SJCRH30 (cell line): ENCODE data around the gene ERN2. TPM values are rescaled to one million over a fixed set of nuclear protein-coding genes. Genes with fewer than 3 reads are reported as not detected.

Source experiments
- DNase-seq, 2 experiments: peaks; one replicate each; pipeline ENCODE4 v3.0.0-alpha.2; 2015 to 2020
- H3K27ac ChIP-seq: fragments of 250-450 bp; sonication (Bioruptor Pico); 2 replicates; pipeline ENCODE4 v1.5.1; 2020; ENCODE audit warnings: mild to moderate bottlenecking, moderate library complexity
- H3K27me3 ChIP-seq: fragments of 250-450 bp; sonication (Bioruptor Pico); 2 replicates; pipeline ENCODE4 v1.5.1; 2020; ENCODE audit warnings: mild to moderate bottlenecking, moderate library complexity
- H3K36me3 ChIP-seq: fragments of 250-450 bp; sonication (Bioruptor Pico); 2 replicates; pipeline ENCODE4 v1.5.1; 2020; ENCODE audit warnings: mild to moderate bottlenecking, moderate library complexity
- H3K4me1 ChIP-seq: fragments of 250-450 bp; sonication (Bioruptor Pico); 2 replicates; pipeline ENCODE4 v1.5.1; 2020; ENCODE audit warnings: mild to moderate bottlenecking, moderate library complexity
- H3K4me3 ChIP-seq: fragments of 250-450 bp; sonication (Bioruptor Pico); 2 replicates; pipeline ENCODE4 v1.5.1; 2020; ENCODE audit warnings: mild to moderate bottlenecking, moderate library complexity
- H3K9me3 ChIP-seq: fragments of 250-450 bp; sonication (Bioruptor Pico); replicated peaks from 2 replicates; pipeline ENCODE4 v1.5.1; 2020; ENCODE audit warnings: mild to moderate bottlenecking, moderate library complexity
- total RNA-seq: library from RNA; depleted of rRNA; stranded (reverse); fragments of >200 nt; shearing (Covaris generic); gene quantifications from 2 replicates; pipeline ENCODE4 v1.2.3, GENCODE V29; 2014

ERN2 gene
- total RNA-seq, 1 experiment from 2014 or later: not detected

DNA sequence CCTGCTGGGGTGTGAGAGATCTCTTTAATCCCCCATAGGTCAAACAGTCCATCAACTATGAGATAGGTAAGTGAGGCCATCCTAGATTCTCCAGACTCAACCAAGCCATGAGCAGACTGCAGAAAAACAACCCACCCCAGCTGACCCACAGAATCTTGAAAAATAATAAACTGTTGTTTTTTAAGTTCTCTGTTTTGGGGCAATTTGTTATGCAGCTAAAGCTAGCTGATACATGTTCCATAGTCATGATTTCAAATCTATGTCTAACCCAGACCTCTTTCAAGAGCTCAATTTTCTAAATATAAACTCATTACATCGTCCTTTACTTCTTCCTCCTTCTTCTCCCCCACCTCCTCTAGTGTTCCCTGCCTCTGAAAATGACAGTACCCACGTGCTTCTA is 10.1 kb downstream of the ERN2 start:
- H3K36me3 ChIP-seq: no peaks in the 10 kb centered on the region
- DNase-seq: no peak
- H3K27ac ChIP-seq: no peak overlapping the region
- no peaks in the 10 kb centered on the region for H3K27me3 ChIP-seq
- H3K4me3 ChIP-seq: no peak overlapping the region
- H3K4me1 ChIP-seq: no peaks in the 10 kb centered on the region
- no peaks in the 10 kb centered on the region for H3K9me3 ChIP-seq

DNA sequence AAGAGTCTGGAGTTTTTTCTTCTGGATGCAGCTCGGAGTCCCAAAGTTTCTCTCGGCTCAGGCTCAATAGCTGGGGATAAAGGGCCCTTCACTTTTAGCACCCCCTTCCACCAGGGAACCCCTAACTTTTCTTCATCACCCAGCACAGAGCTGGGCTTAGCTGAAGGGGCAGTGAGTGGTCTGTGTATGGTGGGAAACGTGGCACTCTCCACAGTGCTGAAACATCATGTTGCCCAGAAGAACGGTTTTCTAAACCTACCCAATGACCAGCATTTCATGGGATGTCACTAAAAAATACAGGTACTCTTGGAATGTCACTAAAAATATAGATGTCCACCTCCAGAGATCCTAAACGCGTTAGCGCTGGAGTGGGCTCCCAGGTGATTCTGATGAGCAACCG is 12.0 kb downstream of the ERN2 start:
- Histone ChIP-seq H3K27ac (no peak overlapping the region), H3K9me3 (no peaks in the 10 kb centered on the region), H3K4me1 (no peaks in the 10 kb centered on the region), H3K27me3 (no peaks in the 10 kb centered on the region), H3K36me3 (no peaks in the 10 kb centered on the region), H3K4me3 (no peak overlapping the region)
- DNase-seq: no peak

DNA sequence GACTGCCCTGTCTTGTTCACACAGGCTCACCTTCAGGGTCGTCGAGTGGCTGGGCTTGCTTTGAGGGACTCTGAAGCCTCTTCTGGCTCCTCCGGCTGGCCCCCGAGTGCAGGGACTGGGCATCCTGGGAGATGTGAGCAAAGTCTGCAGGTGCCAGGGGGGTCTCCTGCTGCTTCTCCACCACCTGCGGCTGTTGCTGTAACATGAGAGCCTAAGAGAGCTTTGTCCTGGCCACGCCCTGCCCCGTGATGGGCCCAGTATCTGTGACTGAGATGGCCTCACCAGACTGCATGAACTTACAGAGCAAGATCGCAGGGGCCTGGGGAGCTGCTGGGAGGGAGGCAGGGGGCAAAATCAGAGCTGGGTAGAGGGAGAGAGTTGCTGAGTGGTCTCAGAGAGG is 12.5 kb downstream of the ERN2 start:
- Histone ChIP-seq H3K9me3 (no peaks in the 10 kb centered on the region), H3K4me3 (no peak overlapping the region), H3K36me3 (no peaks in the 10 kb centered on the region), H3K4me1 (no peaks in the 10 kb centered on the region), H3K27me3 (no peaks in the 10 kb centered on the region), H3K27ac (no peak overlapping the region)
- DNase-seq: no peak

DNA sequence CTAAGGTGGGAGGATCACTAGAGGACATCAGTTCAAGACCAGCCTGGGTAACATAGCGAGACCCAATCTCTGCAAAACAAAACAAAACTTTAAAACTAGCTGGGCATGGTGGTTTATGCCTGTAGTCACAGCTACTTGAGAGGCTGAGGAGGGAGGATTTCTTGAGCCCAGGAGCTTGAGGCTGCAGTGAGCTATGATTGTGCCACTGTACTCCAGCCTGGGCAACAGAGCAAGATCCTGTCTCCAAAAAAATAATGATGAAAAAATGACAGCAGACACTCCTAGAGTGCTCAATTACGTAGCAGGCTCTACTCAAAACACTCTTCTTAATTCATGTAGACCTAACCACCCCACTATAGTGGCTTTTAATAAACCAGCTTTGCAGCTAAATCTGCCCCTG is 12.9 kb downstream of the ERN2 start:
- Histone ChIP-seq H3K4me1 (no peaks in the 10 kb centered on the region), H3K9me3 (no peaks in the 10 kb centered on the region), H3K27me3 (no peaks in the 10 kb centered on the region), H3K4me3 (no peak overlapping the region), H3K36me3 (no peaks in the 10 kb centered on the region), H3K27ac (no peak overlapping the region)
- DNase-seq: no peak

DNA sequence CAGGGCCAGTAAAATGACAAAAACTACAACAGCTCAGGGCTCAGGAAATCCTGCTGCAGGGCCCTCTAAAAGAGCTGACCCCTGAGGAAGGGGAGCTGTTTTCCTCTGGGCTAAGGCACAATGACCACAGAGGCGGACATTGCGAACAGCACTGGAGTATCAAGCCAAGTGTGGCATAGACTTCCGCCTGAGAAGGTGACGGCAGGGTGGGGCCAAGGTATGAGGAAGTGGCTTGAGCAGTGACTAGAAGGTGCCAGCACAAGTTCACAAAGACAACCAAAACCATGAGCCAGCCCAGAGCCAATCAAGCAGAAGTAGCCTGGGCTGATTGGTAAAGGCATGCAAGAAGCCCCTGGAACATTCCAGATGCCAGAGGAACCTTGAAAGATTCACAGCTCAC is 13.9 kb downstream of the ERN2 start:
- Histone ChIP-seq H3K4me3 (no peak overlapping the region), H3K9me3 (no peaks in the 10 kb centered on the region), H3K36me3 (no peaks in the 10 kb centered on the region), H3K4me1 (no peaks in the 10 kb centered on the region), H3K27me3 (no peaks in the 10 kb centered on the region), H3K27ac (no peak overlapping the region)
- no peak for DNase-seq

DNA sequence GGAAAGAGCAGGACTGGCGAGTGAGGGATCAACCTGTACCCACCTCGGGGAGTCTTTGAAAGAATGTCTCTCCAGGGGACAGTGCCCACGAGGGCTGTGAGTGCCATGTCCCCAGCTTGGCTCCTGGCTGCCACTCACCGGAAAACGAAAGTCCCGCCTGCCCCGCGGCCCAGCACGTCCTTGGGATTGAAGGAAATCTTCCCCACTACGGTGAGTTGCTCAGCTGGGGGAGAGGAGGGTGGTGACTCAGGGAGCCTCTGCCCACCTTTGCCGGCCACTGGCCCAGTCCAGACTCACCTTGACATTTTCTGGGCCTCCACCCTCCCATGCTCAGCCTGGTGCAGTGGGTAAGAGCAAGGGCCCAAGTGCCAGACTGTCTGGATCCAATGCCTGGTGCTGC is 17.3 kb downstream of the ERN2 start:
- Histone ChIP-seq H3K4me1 (no peaks in the 10 kb centered on the region), H3K9me3 (no peaks in the 10 kb centered on the region), H3K27ac (no peak overlapping the region), H3K36me3 (no peaks in the 10 kb centered on the region; the same call in 1 of the 2 replicates), H3K27me3 (no peaks in the 10 kb centered on the region), H3K4me3 (no peak overlapping the region)
- DNase-seq: no peak

DNA sequence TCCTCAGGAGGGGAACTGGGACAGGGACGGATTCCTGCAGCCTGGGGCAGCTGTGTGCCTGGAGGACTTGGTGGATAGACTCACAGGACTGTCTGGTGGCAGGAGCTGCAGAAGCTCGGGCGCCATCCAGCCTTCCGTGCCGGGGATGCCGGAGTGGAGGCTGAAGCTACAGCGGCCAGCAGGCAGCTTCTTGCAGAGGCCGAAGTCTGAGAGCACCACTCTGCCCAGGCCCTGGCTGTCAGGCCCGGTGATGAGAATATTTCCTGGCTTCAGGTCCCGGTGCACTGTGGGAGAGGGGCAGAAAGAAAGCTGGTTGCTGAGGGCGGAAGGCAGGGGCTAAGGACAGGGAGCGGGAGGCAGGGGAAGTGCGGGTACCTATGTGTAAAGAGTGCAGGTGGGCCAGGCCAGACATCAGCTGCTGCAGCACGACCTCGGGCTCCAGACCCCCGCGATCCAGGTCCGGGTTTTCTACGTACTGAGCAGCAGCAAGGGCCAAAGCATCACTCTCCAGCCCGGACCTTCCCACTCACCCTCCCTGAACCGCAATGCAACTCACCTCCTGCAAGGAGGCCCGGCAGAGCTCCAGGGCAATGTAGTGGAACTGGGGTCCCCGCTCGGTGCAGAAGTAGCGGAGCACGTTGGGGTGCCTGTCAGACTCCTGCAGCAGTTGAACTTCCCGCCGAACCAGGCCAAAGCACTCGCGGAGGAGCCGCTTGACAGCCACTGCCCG is 18.2 kb downstream of the ERN2 start:
- Histone ChIP-seq H3K4me3 (no peak overlapping the region), H3K27me3 (no peaks in the 10 kb centered on the region), H3K27ac (no peak overlapping the region), H3K36me3 (peaks cover 8% of the 10 kb centered on the region), H3K4me1 (no peaks in the 10 kb centered on the region), H3K9me3 (no peaks in the 10 kb centered on the region)
- no peak for DNase-seq

DNA sequence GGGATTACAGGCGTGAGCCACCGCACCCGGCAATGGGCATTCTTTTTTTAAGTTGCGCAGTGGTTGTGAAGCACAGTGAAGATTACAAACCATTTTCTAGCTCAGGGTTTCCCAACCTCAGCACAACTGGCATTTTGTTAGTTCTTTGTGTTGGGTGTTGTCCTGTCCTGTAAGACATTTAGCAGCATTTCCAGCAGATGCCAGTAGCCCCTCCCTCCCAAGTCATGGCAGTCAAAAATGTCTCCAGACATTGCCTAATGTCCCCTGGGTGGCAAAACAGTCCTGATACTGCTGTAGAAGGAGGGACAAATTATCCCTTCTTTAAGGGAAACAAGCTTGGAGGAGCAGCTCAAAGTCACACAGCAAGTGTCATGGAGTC is 18.8 kb downstream of the ERN2 start:
- Histone ChIP-seq H3K9me3 (no peaks in the 10 kb centered on the region), H3K36me3 (peaks cover 13% of the 10 kb centered on the region), H3K4me3 (no peak overlapping the region), H3K4me1 (no peaks in the 10 kb centered on the region), H3K27ac (no peak overlapping the region), H3K27me3 (no peaks in the 10 kb centered on the region)
- no peak for DNase-seq

DNA sequence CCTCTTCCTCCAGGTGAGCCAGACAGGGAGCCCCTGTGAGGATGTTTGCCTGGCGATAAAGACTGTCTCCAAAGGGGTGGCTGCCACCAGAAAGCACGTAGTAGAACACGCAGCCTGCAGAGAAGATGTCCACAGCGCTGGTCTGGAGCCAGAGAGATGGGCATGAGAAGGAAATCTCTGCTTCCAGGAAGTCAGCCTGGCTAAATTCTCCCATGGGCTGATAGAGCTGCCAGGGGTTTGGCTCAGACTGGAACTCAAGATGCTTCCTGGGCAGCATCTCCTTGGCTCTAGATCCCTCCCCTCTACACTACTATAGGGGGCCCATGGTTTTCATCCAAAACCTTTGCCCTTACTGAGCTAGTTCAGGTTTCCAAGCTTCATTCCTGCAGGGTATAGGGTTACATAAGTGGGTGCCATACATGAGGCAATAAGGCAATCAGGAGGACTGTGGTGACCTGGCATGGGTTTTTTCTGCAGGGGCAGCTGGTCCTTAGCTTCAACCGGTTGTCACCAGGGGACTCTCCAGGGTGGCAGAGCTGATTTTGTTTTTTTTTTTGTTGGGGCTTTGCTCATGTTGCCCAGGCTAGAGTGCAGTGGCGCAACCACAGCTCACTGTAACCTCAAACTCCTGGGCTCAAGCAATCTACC is 20.7 kb downstream of the ERN2 start:
- DNase-seq: no peak
- no peak overlapping the region for H3K27ac ChIP-seq

DNA sequence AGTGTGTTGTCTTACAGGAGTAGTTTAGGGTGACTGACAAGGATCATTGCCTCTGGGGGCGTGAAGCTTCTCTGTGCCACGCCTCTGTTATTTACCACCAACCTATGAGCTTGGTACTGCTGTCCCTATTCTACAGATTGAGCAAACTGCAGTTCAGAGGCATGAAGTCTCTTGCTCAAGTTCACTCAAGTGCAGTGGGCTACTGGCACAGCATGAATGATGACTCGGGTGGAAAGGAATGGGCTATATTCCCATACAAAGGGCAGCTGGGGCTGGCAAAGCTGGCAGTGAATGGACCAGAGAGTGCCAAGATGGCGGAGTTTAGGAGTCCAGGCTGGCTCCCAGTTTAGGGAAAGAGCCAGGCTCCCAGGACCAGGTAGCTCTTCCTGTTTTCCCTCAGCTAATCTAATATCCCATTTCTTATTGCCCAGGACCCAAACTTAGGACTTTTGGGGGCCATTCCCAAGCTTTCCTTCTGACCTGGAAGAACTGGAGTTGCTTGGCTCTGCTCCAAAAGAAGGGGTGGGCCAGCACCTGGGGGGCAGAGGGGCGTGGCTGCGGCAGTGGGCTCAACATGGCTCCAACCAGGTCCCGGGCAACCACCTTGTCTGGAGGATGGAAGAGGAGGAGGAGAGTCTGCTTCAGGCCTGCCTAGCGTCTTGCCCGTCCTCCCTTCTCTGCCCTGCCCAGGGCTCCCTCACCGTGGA is 21.4 kb downstream of the ERN2 start:
- no peaks in the 10 kb centered on the region for H3K27me3 ChIP-seq
- peaks cover 35% of the 10 kb centered on the region for H3K36me3 ChIP-seq
- no peaks in the 10 kb centered on the region for H3K9me3 ChIP-seq
- no peak overlapping the region for H3K4me3 ChIP-seq
- no peak overlapping the region for H3K27ac ChIP-seq
- no peak for DNase-seq
- H3K4me1 ChIP-seq: no peaks in the 10 kb centered on the region

More for the DNA sequence above, 20.7 kb downstream of the ERN2 start:
- no peak overlapping the region for H3K4me3 ChIP-seq
- no peaks in the 10 kb centered on the region for H3K4me1 ChIP-seq
- no peaks in the 10 kb centered on the region for H3K27me3 ChIP-seq
- no peaks in the 10 kb centered on the region for H3K9me3 ChIP-seq
- peaks cover 28% of the 10 kb centered on the region for H3K36me3 ChIP-seq

DNA sequence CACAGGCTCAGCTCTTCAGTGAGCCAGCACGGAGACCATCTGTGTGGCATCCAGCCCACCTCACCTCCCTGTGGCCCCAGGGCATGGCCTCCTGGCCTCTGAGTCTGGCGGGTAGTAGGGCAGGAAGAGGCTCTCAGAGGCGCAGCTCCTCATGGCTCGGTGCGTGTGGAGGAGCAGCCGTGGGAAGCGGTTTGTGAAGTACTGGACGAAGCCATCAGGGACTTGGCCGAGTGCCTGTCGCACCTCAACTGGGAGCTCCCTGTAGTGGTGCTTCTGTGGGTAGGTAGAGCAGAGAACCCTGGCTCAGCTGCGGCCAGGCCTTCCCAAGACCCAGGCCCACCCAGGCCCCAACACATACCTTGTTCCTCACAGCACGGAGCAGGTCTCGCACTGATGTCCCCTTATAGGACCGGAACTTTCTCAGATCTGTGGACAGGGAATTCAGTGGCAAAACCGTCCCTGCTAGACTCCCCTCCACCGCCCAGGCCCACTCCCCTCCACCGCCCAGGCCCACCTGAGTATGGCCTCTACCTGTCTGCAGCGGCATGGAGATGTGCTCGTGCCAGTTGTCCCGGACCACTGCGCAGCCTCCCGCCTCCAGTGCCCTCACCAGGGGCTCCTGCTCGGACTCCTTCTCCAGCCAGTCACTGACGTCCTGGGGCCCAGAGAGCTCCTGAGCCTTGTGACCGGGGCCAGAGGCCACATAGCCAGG is 22.1 kb downstream of the ERN2 start:
- no peak overlapping the region for H3K27ac ChIP-seq
- no peaks in the 10 kb centered on the region for H3K9me3 ChIP-seq
- no peak for DNase-seq
- H3K4me1 ChIP-seq: no peaks in the 10 kb centered on the region
- no peaks in the 10 kb centered on the region for H3K27me3 ChIP-seq
- peaks cover 42% of the 10 kb centered on the region for H3K36me3 ChIP-seq
- no peak overlapping the region for H3K4me3 ChIP-seq

DNA sequence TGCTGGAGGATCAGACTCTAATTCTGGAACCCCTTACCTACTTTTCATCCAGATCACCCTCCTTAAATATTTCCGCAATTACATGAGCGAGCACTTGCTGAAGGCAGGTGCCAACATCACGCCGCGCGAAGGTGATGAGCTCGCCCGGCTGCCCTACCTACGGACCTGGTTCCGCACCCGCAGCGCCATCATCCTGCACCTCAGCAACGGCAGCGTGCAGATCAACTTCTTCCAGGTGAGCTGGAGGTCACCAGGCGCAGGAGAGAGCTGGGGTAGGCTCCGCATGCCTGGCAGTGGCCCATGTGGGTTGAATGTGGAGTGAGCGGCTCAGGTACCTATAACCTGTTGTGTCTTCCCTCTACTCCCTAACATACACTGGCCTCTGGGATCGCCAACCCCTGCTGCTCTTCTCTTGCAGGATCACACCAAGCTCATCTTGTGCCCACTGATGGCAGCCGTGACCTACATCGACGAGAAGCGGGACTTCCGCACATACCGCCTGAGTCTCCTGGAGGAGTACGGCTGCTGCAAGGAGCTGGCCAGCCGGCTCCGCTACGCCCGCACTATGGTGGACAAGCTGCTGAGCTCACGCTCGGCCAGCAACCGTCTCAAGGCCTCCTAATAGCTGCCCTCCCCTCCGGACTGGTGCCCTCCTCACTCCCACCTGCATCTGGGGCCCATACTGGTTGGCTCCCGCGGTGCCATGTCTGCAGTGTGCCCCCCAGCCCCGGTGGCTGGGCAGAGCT is 23.4 kb downstream of the ERN2 start:
- Histone ChIP-seq H3K4me3 (no peak overlapping the region), H3K36me3 (peaks cover 52% of the 10 kb centered on the region), H3K27ac (no peak overlapping the region), H3K4me1 (no peaks in the 10 kb centered on the region), H3K9me3 (no peaks in the 10 kb centered on the region), H3K27me3 (no peaks in the 10 kb centered on the region)
- DNase-seq: no peak

DNA sequence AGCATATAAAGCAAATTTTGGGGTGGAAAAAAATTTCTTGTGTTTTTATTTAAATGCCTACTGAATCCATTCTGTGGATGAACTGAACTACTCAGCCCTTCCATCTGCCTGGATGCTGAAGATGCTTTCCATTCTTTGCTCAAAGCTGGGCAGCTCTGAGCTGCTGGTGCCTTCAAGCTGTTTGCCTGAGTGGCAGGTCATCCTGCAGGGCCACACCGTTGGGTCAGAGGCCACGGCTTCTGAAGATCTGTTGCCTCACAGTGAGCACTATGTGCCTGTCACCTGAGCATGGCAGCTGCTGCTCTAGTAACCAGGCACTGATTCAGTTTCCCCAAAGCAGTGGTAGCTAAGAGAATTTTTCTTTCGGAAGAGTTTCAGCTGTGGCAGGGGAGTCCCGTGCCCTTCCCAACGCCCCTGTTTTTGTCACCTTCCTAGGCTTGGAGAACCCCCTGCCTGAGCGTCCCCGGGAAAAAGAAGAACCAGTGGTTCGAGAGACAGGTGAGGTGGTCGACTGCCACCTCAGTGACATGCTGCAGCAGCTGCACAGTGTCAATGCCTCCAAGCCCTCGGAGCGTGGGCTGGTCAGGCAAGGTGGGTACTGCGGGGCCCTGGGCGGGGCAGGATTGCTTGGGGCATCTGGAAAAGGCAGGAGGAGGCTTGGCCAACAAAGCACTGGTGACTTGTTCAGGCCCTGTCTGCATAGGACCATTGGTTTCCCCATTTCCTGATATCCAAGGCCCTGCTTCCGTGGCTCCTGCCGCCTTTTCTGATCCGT is 25.8 kb downstream of the ERN2 start:
- no peak for DNase-seq
- no peak overlapping the region for H3K27ac ChIP-seq
- no peaks in the 10 kb centered on the region for H3K4me1 ChIP-seq
- H3K4me3 ChIP-seq: no peak overlapping the region
- no peaks in the 10 kb centered on the region for H3K9me3 ChIP-seq
- no peaks in the 10 kb centered on the region for H3K27me3 ChIP-seq
- H3K36me3 ChIP-seq: peaks cover 67% of the 10 kb centered on the region

DNA sequence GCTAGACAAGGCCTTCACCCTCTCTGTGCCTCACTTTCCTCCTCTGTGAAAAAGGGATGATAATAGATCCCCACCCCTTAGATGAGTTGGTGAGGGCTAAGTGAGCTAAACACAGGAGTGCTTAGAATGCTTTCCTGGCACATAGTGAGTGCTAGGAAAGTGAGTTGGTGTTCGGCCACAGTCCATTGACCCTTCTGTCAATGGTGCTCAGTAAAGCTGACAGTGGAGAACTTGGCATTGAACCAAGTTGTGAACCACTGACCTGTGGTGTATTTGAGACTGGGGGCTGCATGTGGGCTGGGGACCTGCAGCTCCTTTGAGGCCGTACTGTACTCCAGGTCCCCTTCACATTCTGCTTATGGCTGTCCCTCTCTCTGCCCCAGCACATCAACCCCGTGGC is 29.5 kb downstream of the ERN2 start:
- Histone ChIP-seq H3K4me1 (no peaks in the 10 kb centered on the region), H3K27ac (no peak overlapping the region), H3K4me3 (no peak overlapping the region), H3K27me3 (no peaks in the 10 kb centered on the region), H3K9me3 (no peaks in the 10 kb centered on the region), H3K36me3 (peaks cover 73% of the 10 kb centered on the region)
- DNase-seq: no peak
